CD14-positive monocyte (primary cell): ENCODE data around the gene SIK2. TPM values are rescaled to one million over a fixed set of nuclear protein-coding genes. Genes with fewer than 3 reads are reported as not detected.

Experiments
- DNase-seq, 3 donors: peaks; one replicate each; pipeline ENCODE4 v3.0.0-alpha.2; 2011 to 2022
- H2AFZ ChIP-seq: 2 replicates; pipeline ENCODE4 v1.6.0; 2012; ENCODE audit warnings: mild to moderate bottlenecking, low read depth, low read length, inconsistent platforms; ENCODE audit not compliant: insufficient read depth, poor library complexity, severe bottlenecking
- H3K27ac ChIP-seq, 2 donors: 1 replicate in 1 of 2; 2 replicates in 1 of 2; pipeline ENCODE4 v1.5.1; 2012 to 2013; ENCODE audit warnings: low read length in 2 of 2, control low read depth in 1 of 2, inconsistent platforms in 1 of 2, low read depth in 1 of 2, mild to moderate bottlenecking in 1 of 2
- H3K27me3 ChIP-seq, 2 donors: one replicate each; pipeline versions ENCODE4 v1.6.0 to v1.6.1; 2011 to 2013; ENCODE audit warnings: low read length in 2 of 2; ENCODE audit not compliant: control insufficient read depth in 2 of 2, insufficient read depth in 2 of 2
- H3K36me3 ChIP-seq, 2 donors: replicated peaks in 1 of 2; 1 replicate in 1 of 2; 2 replicates in 1 of 2; pipeline versions ENCODE4 v1.5.1 to v1.6.1; 2012 to 2013; ENCODE audit warnings: low read length in 2 of 2, control low read depth in 1 of 2, inconsistent platforms in 1 of 2, mild to moderate bottlenecking in 1 of 2; ENCODE audit not compliant: insufficient read depth in 2 of 2, control insufficient read depth in 1 of 2
- H3K4me1 ChIP-seq, 2 donors: 1 replicate in 1 of 2; 2 replicates in 1 of 2; pipeline versions ENCODE4 v1.5.1 to v1.6.1; 2012 to 2013; ENCODE audit warnings: low read length in 2 of 2, control low read depth in 1 of 2, inconsistent platforms in 1 of 2, mild to moderate bottlenecking in 1 of 2, moderate library complexity in 1 of 2; ENCODE audit not compliant: insufficient read depth in 2 of 2, control insufficient read depth in 1 of 2
- H3K4me2 ChIP-seq: replicated peaks from 2 replicates; pipeline ENCODE3; 2012; ENCODE audit warnings: low read length, moderate library complexity, mild to moderate bottlenecking; ENCODE audit not compliant: poor library complexity, severe bottlenecking; ENCODE audit errors: extremely low read depth
- H3K4me3 ChIP-seq, 3 experiments: fragments of 200-600 bp in 1 of 3; sonication (generic) in 1 of 3; replicated peaks in 1 of 3; 1 replicate in 2 of 3; 2 replicates in 1 of 3; pipeline ENCODE4 v1.5.1; 2011 to 2013; ENCODE audit warnings: low read length in 3 of 3, mild to moderate bottlenecking in 3 of 3, control low read depth in 2 of 3, low read depth in 2 of 3, inconsistent platforms in 1 of 3, moderate library complexity in 1 of 3
- H3K79me2 ChIP-seq: 2 replicates; pipeline ENCODE4 v1.6.0; 2012; ENCODE audit warnings: mild to moderate bottlenecking, control low read depth, inconsistent platforms, low read length, moderate library complexity; ENCODE audit not compliant: insufficient read depth
- H3K9ac ChIP-seq: 2 replicates; pipeline ENCODE4 v1.6.0; 2017; ENCODE audit warnings: low read length, mild to moderate bottlenecking; ENCODE audit not compliant: insufficient read depth, poor library complexity, severe bottlenecking
- H3K9me3 ChIP-seq, 2 donors: replicated peaks in 1 of 2; 1 replicate in 1 of 2; 2 replicates in 1 of 2; pipeline versions ENCODE4 v1.5.1 to v1.6.1; 2012 to 2013; ENCODE audit warnings: low read length in 2 of 2, control low read depth in 1 of 2; ENCODE audit not compliant: control insufficient read depth in 1 of 2, insufficient read depth in 1 of 2
- H4K20me1 ChIP-seq: 2 replicates; pipeline ENCODE4 v1.6.0; 2012; ENCODE audit warnings: mild to moderate bottlenecking, low read length, control low read depth, moderate library complexity; ENCODE audit not compliant: insufficient read depth
- H3K27ac Mint-ChIP-seq, 7 donors: one replicate each; pipeline ENCODE4 v1.8.0; 2020; ENCODE audit warnings: mild to moderate bottlenecking in 7 of 7, mixed read lengths in 7 of 7, moderate library complexity in 6 of 7, inconsistent platforms in 2 of 7
- H3K27me3 Mint-ChIP-seq, 3 donors: one replicate each; pipeline ENCODE4 v1.8.0; 2021 to 2022; ENCODE audit warnings: low read depth in 3 of 3, mild to moderate bottlenecking in 3 of 3, mixed read lengths in 3 of 3, moderate library complexity in 3 of 3, inconsistent platforms in 1 of 3
- H3K36me3 Mint-ChIP-seq, 2 donors: one replicate each; pipeline ENCODE4 v1.8.0; 2020; ENCODE audit warnings: mixed read lengths in 2 of 2, inconsistent platforms in 1 of 2, mild to moderate bottlenecking in 1 of 2
- H3K4me1 Mint-ChIP-seq: one replicate; pipeline ENCODE4 v1.8.0; 2020; ENCODE audit warnings: mild to moderate bottlenecking, mixed read lengths
- H3K4me3 Mint-ChIP-seq, 2 donors: one replicate each; pipeline ENCODE4 v1.8.0; 2020; ENCODE audit warnings: mild to moderate bottlenecking in 2 of 2, mixed read lengths in 2 of 2, moderate library complexity in 1 of 2
- H3K9me3 Mint-ChIP-seq, 7 donors: one replicate each; pipeline ENCODE4 v1.8.0; 2020 to 2022; ENCODE audit warnings: mixed read lengths in 7 of 7, mild to moderate bottlenecking in 6 of 7, moderate library complexity in 6 of 7, inconsistent platforms in 2 of 7
- CTCF ChIP-seq: fragments of 200-600 bp; IDR thresholded peaks from one replicate; pipeline ENCODE4 v1.8.0; 2022; ENCODE audit warnings: antibody characterized with exemption, mild to moderate bottlenecking
- WGBS: methylation state at CpG from one replicate; pipeline ENCODE4 v1.1.5; 2013; ENCODE audit warnings: missing lambda C conversion rate; ENCODE audit not compliant: insufficient coverage; 5-methylcytosine and 5-hydroxymethylcytosine counted together
- intact Hi-C, 2 donors: fragments of 100-400 bp; cut with micrococcal nuclease; formaldehyde crosslinking; loops; one replicate each; pipeline versions ENCODE4 v1.15.0 to v1.15.1; 2023
- polyA plus RNA-seq, 3 donors: library from polyadenylated mRNA; depleted of rRNA in 1 of 3; unstranded in 2 of 3; stranded (reverse) in 1 of 3; fragments of 300-500 nt in 2 of 3; fragments of >200 nt in 1 of 3; fragmentation: Illumina TruSeq in 2 of 3; gene quantifications; 1 replicate in 2 of 3; 2 replicates in 1 of 3; pipeline ENCODE4 v1.2.3, GENCODE V29; 2012 to 2021

The SIK2 gene
- polyA plus RNA-seq, 3 donors: 0.16 to 8.8 (median 0.23) TPM

- Mint-ChIP-seq H3K4me3 (no peak overlapping the region), H3K9me3 (no peaks in the 10 kb centered on the region), H3K36me3 (peaks cover 38 to 39% of the 10 kb centered on the region in 2 donors), H3K27me3 (peaks cover 0 to 3% (median 0%) of the 10 kb centered on the region in 3 donors), H3K4me1 (peaks cover 4% of the 10 kb centered on the region), H3K27ac (no peak overlapping the region)
- no peaks in the 10 kb centered on the region for H3K27me3 ChIP-seq
- H3K36me3 ChIP-seq: peaks cover 21 to 60% of the 10 kb centered on the region in 2 donors
- no peak for TF ChIP-seq CTCF
- intact Hi-C loops: no loop called here
- no peak overlapping the region for H3K27ac ChIP-seq
- H3K9ac ChIP-seq: no peak overlapping the region
- no peak for DNase-seq
- H3K4me1 ChIP-seq: no peaks in the 10 kb centered on the region
- no peaks in the 10 kb centered on the region for H3K9me3 ChIP-seq
- no peak overlapping the region for H3K4me2 ChIP-seq
- 100% methylated on average over 2 of the region's 6 CpGs for WGBS
- H2AFZ ChIP-seq: no peak overlapping the region
- no peaks in the 10 kb centered on the region for H3K79me2 ChIP-seq
- no peak overlapping the region for H3K4me3 ChIP-seq
- no peaks in the 10 kb centered on the region for H4K20me1 ChIP-seq
Observed at GRCh38 chr11:111693224-111693937, 91.1 kb downstream of the SIK2 start.

- no peaks in the 10 kb centered on the region for H4K20me1 ChIP-seq
- DNase-seq: no peak
- Mint-ChIP-seq H3K27me3 (peaks cover 0 to 3% (median 0%) of the 10 kb centered on the region in 3 donors), H3K27ac (peak overlapping the region in 2 of 7 donors; percentile 5 to 68), H3K9me3 (no peaks in the 10 kb centered on the region), H3K4me1 (peaks cover 4% of the 10 kb centered on the region), H3K36me3 (peaks cover 28% of the 10 kb centered on the region in 2 donors), H3K4me3 (no peak overlapping the region)
- no peak overlapping the region for H3K4me2 ChIP-seq
- no peak overlapping the region for H2AFZ ChIP-seq
- H3K9ac ChIP-seq: no peak overlapping the region
- no peaks in the 10 kb centered on the region for H3K79me2 ChIP-seq
- WGBS: no CpG with 5 or more reads among the region's 4 CpGs
- no peaks in the 10 kb centered on the region for H3K27me3 ChIP-seq
- H3K27ac ChIP-seq: no peak overlapping the region
- peaks cover 13 to 54% of the 10 kb centered on the region in 2 donors for H3K36me3 ChIP-seq
- no peaks in the 10 kb centered on the region for H3K4me1 ChIP-seq
- TF ChIP-seq CTCF: no peak
- intact Hi-C loops: no loop called here
- H3K9me3 ChIP-seq: no peaks in the 10 kb centered on the region
- no peak overlapping the region for H3K4me3 ChIP-seq
Observed at GRCh38 chr11:111694851-111695250, 92.6 kb downstream of the SIK2 start.
